ENCODE data around the gene NWD2. TPM values are rescaled to one million over a fixed set of nuclear protein-coding genes. Genes with fewer than 3 reads are reported as not detected.

The NWD2 gene
- total and polyA plus RNA-seq, 10 of the 15 experiments (the other 5 are each of a cell fraction or from before 2014, with no cell fraction given): not detected

- CTCF ChIA-PET: no interaction called here
- FAIRE-seq: no peak
- no peaks in the 10 kb centered on the region for H3K4me1 ChIP-seq (ENCODE audit: control insufficient read depth, insufficient read depth, low read length)
- H3K36me3 ChIP-seq (ENCODE audit: control insufficient read depth in 2 of 2, insufficient read depth in 2 of 2, low read length in 1 of 2): no peaks in the 10 kb centered on the region
- H3K4me2 ChIP-seq (ENCODE audit: control insufficient read depth, insufficient read depth): no peak overlapping the region
- no peak for TF ChIP-seq SMAD5 (IDR thresholded peaks at IDR 0.05; ENCODE audit: low read depth)
- no peak for TF ChIP-seq TAF1 (IDR thresholded peaks at IDR 0.05; ENCODE audit: borderline replicate concordance, low read depth, low read length)
- TF ChIP-seq YBX1 (IDR thresholded peaks at IDR 0.05): no peak
- TF ChIP-seq USF2 (IDR thresholded peaks at IDR 0.05; ENCODE audit: borderline replicate concordance, low read depth, low read length): no peak
- TF ChIP-seq LARP7 (IDR thresholded peaks at IDR 0.05): no peak
- TF ChIP-seq NRF1 (conservative IDR thresholded peaks at IDR 0.05; ENCODE audit: low read depth, low read length): no peak
- TF ChIP-seq TCF3 (IDR thresholded peaks at IDR 0.05; ENCODE audit: borderline replicate concordance, insufficient read depth, low read depth, low read length): no peak
- no peaks in the 10 kb centered on the region for H3K27me3 ChIP-seq (replicated peaks in 1 of 2; ENCODE audit: control insufficient read depth in 2 of 2, insufficient read depth in 2 of 2, low read length in 1 of 2)
- H3K9me3 ChIP-seq (replicated peaks; ENCODE audit: control insufficient read depth, insufficient read depth, low read length): no peaks in the 10 kb centered on the region
- BruUV-seq (replicated peaks): no TSS peak
- no peak overlapping the region for H3K9ac ChIP-seq (ENCODE audit: control insufficient read depth, insufficient read depth, low read length)
- in situ Hi-C loops (cut with MboI) (no loop called here), intact Hi-C loops (cut with micrococcal nuclease; ENCODE audit: unreplicated experiment) (no loop called here)
- H2AFZ ChIP-seq (ENCODE audit: control insufficient read depth, low read depth, low read length): no peak overlapping the region
- no peaks in the 10 kb centered on the region for H3K79me2 ChIP-seq (ENCODE audit: control insufficient read depth, insufficient read depth, low read length)
- POLR2A ChIA-PET: no interaction called here
- no peak for ATAC-seq
- no peak for DNase-seq (ENCODE audit: low read depth, low spot score)
- no peak overlapping the region for H3K27ac ChIP-seq (ENCODE audit: control insufficient read depth, insufficient read depth)
- SMC1A ChIA-PET (ENCODE audit: uncharacterized antibody, unreplicated experiment): no interaction called here
- WGBS (ENCODE audit: insufficient coverage, insufficient replicate concordance, low lambda C conversion rate, missing lambda C conversion rate): 73% methylated on average over 4 of the region's 4 CpGs
- no peaks in the 10 kb centered on the region for H4K20me1 ChIP-seq (ENCODE audit: control insufficient read depth, insufficient read depth)
- RAD21 ChIA-PET (ENCODE audit: unreplicated experiment): no interaction called here
- no peak overlapping the region for H3K4me3 ChIP-seq
Measured at GRCh38 chr4:37224854-37225253, 19.7 kb upstream of the NWD2 start.

- in situ Hi-C loops (cut with MboI) (no loop called here), intact Hi-C loops (cut with micrococcal nuclease; ENCODE audit: unreplicated experiment) (no loop called here)
- no peaks in the 10 kb centered on the region for H3K4me1 ChIP-seq (ENCODE audit: control insufficient read depth, insufficient read depth, low read length)
- no peaks in the 10 kb centered on the region for H4K20me1 ChIP-seq (ENCODE audit: control insufficient read depth, insufficient read depth)
- ChIA-PET CTCF (no interaction called here), POLR2A (no interaction called here), SMC1A (ENCODE audit: uncharacterized antibody, unreplicated experiment) (no interaction called here), RAD21 (ENCODE audit: unreplicated experiment) (no interaction called here)
- H2AFZ ChIP-seq (ENCODE audit: control insufficient read depth, low read depth, low read length): no peak overlapping the region
- no peaks in the 10 kb centered on the region for H3K79me2 ChIP-seq (ENCODE audit: control insufficient read depth, insufficient read depth, low read length)
- H3K27me3 ChIP-seq (replicated peaks in 1 of 2; ENCODE audit: control insufficient read depth in 2 of 2, insufficient read depth in 2 of 2, low read length in 1 of 2): no peaks in the 10 kb centered on the region
- H3K9ac ChIP-seq (ENCODE audit: control insufficient read depth, insufficient read depth, low read length): no peak overlapping the region
- no peaks in the 10 kb centered on the region for H3K36me3 ChIP-seq (ENCODE audit: control insufficient read depth in 2 of 2, insufficient read depth in 2 of 2, low read length in 1 of 2)
- no peaks in the 10 kb centered on the region for H3K9me3 ChIP-seq (replicated peaks; ENCODE audit: control insufficient read depth, insufficient read depth, low read length)
- 0% methylated on average over 2 of the region's 2 CpGs for WGBS (ENCODE audit: insufficient coverage, insufficient replicate concordance, low lambda C conversion rate, missing lambda C conversion rate)
- H3K4me2 ChIP-seq (ENCODE audit: control insufficient read depth, insufficient read depth): no peak overlapping the region
- no peak for DNase-seq (ENCODE audit: low read depth, low spot score)
- no peak overlapping the region for H3K4me3 ChIP-seq
- no peak for FAIRE-seq
- no peak overlapping the region for H3K27ac ChIP-seq (ENCODE audit: control insufficient read depth, insufficient read depth)
- no TSS peak for BruUV-seq (replicated peaks)
- ATAC-seq: no peak
- TF ChIP-seq WRNIP1 (IDR thresholded peaks at IDR 0.05; ENCODE audit: borderline replicate concordance, low read depth, low read length) (no peak), NR2C1 (IDR thresholded peaks at IDR 0.05) (no peak), ELK1 (IDR thresholded peaks at IDR 0.05; ENCODE audit: low read depth, low read length) (no peak), TCF12 (IDR thresholded peaks at IDR 0.05; ENCODE audit: low read depth, low read length) (no peak), USF2 (IDR thresholded peaks at IDR 0.05; ENCODE audit: borderline replicate concordance, low read depth, low read length) (no peak), HCFC1 (IDR thresholded peaks at IDR 0.05; ENCODE audit: low read length) (no peak), POLR2A (IDR thresholded peaks at IDR 0.05; ENCODE audit: low read depth, low read length) (no peak), RAD51 (IDR thresholded peaks at IDR 0.05) (no peak), POLR2AphosphoS5 (IDR thresholded peaks at IDR 0.05; ENCODE audit: low read length) (no peak), YBX1 (IDR thresholded peaks at IDR 0.05) (no peak), TAF1 (IDR thresholded peaks at IDR 0.05; ENCODE audit: borderline replicate concordance, low read depth, low read length) (no peak), NRF1 (conservative IDR thresholded peaks at IDR 0.05; ENCODE audit: low read depth, low read length) (no peak), E2F4 (IDR thresholded peaks at IDR 0.05; ENCODE audit: low read depth, low read length) (no peak)
Measured at GRCh38 chr4:37225778-37226177, 18.8 kb upstream of the NWD2 start.
